ENCODE data around the gene SHC3.

Gene SHC3

DNA sequence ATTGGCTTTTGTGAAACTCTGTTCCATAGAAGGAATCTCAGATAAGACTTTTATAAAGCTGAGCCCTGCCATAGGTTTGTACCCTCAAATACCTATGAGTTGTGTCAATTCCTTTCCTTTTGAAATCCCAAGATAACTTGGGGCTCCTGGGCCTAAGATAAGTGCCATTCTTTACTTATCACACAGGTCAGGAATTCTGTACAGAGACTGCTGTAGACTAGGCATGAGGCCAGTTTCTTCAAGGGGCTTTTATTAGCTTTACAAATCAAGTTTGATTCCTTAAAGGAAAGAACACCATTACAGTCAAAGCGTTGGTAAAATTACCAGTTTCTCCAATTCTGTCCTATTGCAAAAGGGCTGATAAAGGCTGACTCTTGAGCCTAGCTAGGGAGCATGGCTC, 39.2 kb downstream of the SHC3 start:
- DNase-seq: no peak
- no peak overlapping the region for H3K4me3 ChIP-seq
- TF ChIP-seq, protein P1, sequence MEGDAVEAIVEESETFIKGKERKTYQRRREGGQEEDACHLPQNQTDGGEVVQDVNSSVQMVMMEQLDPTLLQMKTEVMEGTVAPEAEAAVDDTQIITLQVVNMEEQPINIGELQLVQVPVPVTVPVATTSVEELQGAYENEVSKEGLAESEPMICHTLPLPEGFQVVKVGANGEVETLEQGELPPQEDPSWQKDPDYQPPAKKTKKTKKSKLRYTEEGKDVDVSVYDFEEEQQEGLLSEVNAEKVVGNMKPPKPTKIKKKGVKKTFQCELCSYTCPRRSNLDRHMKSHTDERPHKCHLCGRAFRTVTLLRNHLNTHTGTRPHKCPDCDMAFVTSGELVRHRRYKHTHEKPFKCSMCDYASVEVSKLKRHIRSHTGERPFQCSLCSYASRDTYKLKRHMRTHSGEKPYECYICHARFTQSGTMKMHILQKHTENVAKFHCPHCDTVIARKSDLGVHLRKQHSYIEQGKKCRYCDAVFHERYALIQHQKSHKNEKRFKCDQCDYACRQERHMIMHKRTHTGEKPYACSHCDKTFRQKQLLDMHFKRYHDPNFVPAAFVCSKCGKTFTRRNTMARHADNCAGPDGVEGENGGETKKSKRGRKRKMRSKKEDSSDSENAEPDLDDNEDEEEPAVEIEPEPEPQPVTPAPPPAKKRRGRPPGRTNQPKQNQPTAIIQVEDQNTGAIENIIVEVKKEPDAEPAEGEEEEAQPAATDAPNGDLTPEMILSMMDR (IDR thresholded peaks at IDR 0.05): no peak
- no peaks in the 10 kb centered on the region for H3K36me3 ChIP-seq
- no peaks in the 10 kb centered on the region for H3K9me3 ChIP-seq
- no peak overlapping the region for H3K27ac ChIP-seq
- H3K27me3 ChIP-seq: no peaks in the 10 kb centered on the region
- no peaks in the 10 kb centered on the region for H3K4me1 ChIP-seq
- intact Hi-C loops (cut with DNase I; ENCODE audit: low total_unique reads): no loop called here

DNA sequence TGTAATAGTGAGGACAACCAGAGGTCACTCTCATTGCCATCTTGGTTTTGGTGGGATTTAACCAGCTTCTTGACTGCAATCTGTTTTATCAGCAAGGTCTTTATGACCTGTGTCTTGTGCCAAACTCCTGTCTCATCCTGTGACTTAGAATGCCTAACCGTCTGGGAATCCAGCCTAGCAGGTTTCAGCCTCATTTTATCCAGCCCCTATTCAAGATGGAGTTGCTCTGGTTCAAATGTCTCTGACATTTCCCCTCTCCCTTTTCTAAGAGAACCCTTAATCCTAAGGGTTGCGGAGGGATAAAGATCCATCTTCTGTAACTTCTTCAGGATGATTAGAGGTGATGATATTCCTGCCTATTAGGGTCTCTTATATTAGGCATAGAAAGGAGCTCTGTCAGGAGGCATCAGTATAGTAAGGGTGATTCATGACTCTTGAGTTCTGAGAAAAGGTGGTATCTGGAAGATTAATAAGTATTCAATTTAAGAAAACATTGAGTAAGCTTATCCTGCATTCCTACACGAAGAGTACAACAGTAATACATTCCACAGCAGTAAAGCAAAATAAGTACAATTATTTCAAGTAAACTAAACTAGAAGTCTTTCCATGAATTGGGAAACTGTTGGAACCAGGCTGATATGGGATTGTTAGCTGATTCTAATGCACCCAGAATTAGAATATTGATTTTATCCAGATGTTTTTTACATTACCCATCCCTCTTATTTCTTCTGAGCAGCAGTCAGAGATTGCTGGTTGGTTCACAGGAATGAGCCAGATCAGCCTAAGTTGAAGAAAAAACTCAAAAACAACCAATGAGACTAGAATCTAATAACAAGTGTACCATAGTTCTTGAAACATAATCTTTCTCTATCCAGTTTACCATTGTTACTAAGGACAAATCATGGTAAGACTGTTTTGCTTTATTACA, 39.9 kb downstream of the SHC3 start:
- DNase-seq: no peak
- H3K9me3 ChIP-seq: no peaks in the 10 kb centered on the region
- no peak overlapping the region for H3K4me3 ChIP-seq
- no peak overlapping the region for H3K27ac ChIP-seq
- TF ChIP-seq, protein P1 (IDR thresholded peaks at IDR 0.05): no peak
- H3K27me3 ChIP-seq: no peaks in the 10 kb centered on the region
- no peaks in the 10 kb centered on the region for H3K36me3 ChIP-seq
- intact Hi-C loops (cut with DNase I; ENCODE audit: low total_unique reads): no loop called here
- no peaks in the 10 kb centered on the region for H3K4me1 ChIP-seq

DNA sequence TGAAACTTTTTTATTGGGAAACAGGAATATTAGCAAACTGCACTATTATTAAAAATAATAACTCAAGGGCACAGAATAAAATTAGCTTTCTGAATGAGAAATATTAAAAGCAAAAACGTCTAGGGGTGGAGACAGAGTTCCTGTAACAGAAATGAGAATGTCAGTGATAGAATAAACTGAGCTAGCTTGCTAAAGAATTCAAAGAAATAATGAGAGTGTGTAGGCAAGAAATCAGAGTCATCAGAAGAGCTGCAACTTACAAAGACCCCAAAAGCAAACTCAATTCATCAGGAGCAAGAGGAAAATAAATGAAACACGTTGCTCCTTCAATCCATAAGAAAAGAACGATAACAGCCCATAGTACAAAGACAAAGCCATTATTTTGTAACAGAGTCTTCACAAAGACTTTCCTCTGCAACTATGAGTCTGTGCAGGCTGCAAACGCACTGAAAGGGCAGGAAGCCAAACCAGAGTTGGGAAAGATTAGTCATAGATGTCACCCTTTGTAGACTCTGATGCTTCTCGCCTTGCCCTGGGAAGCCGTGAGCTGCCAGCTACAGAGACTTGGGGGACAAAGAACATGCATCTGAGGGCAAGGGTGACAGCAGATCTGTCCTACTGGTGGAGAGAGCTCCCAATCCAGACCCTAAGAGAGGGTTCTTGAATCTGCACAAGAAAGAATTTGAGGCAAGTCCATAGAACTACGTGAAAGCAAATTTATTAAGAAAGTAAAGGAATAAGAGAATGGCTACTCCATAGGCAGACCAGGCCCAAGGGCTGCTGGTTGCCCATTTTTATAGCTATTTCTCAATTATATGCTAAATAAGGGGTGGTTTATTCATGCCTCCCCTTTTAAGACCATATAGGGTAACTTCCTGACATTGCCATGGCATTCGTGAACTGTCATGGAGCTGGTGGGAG, 40.8 kb downstream of the SHC3 start:
- no peak overlapping the region for H3K27ac ChIP-seq
- no peaks in the 10 kb centered on the region for H3K27me3 ChIP-seq
- no peaks in the 10 kb centered on the region for H3K4me1 ChIP-seq
- TF ChIP-seq, protein P1 (IDR thresholded peaks at IDR 0.05): no peak
- intact Hi-C loops (cut with DNase I; ENCODE audit: low total_unique reads): no loop called here
- peak; percentile 76 to 82 for DNase-seq
- no peaks in the 10 kb centered on the region for H3K36me3 ChIP-seq
- H3K4me3 ChIP-seq: no peak overlapping the region
- no peaks in the 10 kb centered on the region for H3K9me3 ChIP-seq

DNA sequence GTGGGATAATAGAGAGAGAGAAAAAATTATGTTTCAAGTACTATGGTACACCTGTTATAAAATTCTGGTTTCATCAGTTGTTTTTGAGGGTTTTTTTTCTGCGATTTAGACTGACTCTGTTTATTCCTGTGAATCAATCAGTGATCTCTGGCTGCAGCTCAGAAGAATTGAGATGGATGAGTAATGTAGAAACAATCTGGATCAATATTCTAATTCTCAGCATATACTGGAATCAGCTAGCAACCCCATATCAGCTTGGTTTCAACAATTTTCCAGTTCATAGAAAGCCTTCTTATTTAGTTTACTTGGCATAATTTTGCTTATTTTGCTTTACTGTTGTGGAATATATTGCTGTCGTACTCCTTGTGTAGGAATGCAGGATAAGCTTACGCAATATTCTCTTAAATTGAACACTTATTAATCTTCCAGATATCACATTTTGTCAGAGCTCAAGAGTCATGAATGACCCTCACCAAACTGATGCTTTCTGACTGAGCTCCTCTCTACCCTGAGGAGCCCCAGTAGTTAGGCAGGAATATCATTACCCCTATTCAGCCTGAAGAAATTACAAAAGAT, 42.9 kb downstream of the SHC3 start:
- no peaks in the 10 kb centered on the region for H3K9me3 ChIP-seq
- H3K27ac ChIP-seq: no peak overlapping the region
- H3K27me3 ChIP-seq: no peaks in the 10 kb centered on the region
- H3K4me3 ChIP-seq: no peak overlapping the region
- intact Hi-C loops (cut with DNase I; ENCODE audit: low total_unique reads): no loop called here
- H3K4me1 ChIP-seq: no peaks in the 10 kb centered on the region
- no peak for DNase-seq
- TF ChIP-seq, protein P1 (IDR thresholded peaks at IDR 0.05): no peak
- no peaks in the 10 kb centered on the region for H3K36me3 ChIP-seq

DNA sequence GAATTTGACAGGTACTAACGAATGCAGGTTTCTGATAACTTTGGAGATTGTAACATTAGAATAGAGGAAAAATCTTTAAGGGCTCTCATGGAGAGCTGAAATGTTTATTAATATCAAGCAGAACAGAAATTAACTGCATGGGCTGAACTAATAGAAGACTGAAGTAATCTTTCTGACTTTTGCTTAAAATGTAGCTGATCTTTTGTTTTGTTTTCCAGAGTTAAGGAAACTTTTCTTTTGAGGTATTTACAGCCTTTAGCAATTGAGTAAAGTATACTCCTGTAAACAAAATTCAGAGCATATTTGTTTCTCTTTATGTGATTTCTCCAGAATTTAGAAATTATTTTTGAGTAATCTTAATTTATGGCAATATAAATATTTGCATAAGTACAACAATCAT, 43.9 kb downstream of the SHC3 start:
- intact Hi-C loops (cut with DNase I; ENCODE audit: low total_unique reads): no loop called here
- no peaks in the 10 kb centered on the region for H3K27me3 ChIP-seq
- no peaks in the 10 kb centered on the region for H3K9me3 ChIP-seq
- no peaks in the 10 kb centered on the region for H3K36me3 ChIP-seq
- TF ChIP-seq, protein P1 (IDR thresholded peaks at IDR 0.05): no peak
- no peaks in the 10 kb centered on the region for H3K4me1 ChIP-seq
- no peak overlapping the region for H3K27ac ChIP-seq
- no peak for DNase-seq
- no peak overlapping the region for H3K4me3 ChIP-seq

All from tibial artery (tissue), 4 donors.